ENCODE results near the gene SH3PXD2A.

SH3PXD2A gene

DNA sequence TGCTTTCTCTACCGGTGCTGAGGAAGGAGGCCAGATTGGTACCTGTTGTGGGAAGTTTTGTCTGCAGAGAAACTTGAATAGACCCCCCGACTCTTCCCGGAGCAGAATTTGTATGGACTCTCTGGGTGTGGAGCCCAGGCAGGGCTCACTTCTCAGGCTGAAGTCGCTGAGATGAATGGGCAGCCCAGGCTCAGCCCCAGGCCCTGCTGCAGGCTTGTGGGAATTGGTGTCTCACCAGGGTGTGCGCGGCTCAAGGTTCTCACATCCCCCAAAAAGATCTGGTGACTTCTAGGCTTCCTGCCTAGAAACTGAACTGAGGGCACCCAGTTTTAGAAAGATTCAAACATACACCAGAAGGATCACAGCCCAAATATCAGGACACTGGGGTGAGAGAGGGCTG lies 258.4 kb downstream of the SH3PXD2A start:
- no peaks in the 10 kb centered on the region for H3K4me1 ChIP-seq
- TF ChIP-seq, protein P1, sequence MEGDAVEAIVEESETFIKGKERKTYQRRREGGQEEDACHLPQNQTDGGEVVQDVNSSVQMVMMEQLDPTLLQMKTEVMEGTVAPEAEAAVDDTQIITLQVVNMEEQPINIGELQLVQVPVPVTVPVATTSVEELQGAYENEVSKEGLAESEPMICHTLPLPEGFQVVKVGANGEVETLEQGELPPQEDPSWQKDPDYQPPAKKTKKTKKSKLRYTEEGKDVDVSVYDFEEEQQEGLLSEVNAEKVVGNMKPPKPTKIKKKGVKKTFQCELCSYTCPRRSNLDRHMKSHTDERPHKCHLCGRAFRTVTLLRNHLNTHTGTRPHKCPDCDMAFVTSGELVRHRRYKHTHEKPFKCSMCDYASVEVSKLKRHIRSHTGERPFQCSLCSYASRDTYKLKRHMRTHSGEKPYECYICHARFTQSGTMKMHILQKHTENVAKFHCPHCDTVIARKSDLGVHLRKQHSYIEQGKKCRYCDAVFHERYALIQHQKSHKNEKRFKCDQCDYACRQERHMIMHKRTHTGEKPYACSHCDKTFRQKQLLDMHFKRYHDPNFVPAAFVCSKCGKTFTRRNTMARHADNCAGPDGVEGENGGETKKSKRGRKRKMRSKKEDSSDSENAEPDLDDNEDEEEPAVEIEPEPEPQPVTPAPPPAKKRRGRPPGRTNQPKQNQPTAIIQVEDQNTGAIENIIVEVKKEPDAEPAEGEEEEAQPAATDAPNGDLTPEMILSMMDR (IDR thresholded peaks at IDR 0.05): no peak
- H3K27me3 ChIP-seq (ENCODE audit: control insufficient read depth, insufficient read depth, low read length): no peaks in the 10 kb centered on the region
- H3K4me2 ChIP-seq (ENCODE audit: low read length): no peak overlapping the region
- no peak overlapping the region for H3K27ac ChIP-seq
- H3K36me3 ChIP-seq (ENCODE audit: control insufficient read depth, insufficient read depth, low read length): no peaks in the 10 kb centered on the region
- no peaks in the 10 kb centered on the region for H3K79me2 ChIP-seq
- H3K9me3 ChIP-seq (ENCODE audit: control insufficient read depth, low read length): no peaks in the 10 kb centered on the region
- no peak overlapping the region for H3K9ac ChIP-seq
- no peak overlapping the region for H2AFZ ChIP-seq
- no peak overlapping the region for H3K4me3 ChIP-seq (ENCODE audit: low read depth, low read length)

DNA sequence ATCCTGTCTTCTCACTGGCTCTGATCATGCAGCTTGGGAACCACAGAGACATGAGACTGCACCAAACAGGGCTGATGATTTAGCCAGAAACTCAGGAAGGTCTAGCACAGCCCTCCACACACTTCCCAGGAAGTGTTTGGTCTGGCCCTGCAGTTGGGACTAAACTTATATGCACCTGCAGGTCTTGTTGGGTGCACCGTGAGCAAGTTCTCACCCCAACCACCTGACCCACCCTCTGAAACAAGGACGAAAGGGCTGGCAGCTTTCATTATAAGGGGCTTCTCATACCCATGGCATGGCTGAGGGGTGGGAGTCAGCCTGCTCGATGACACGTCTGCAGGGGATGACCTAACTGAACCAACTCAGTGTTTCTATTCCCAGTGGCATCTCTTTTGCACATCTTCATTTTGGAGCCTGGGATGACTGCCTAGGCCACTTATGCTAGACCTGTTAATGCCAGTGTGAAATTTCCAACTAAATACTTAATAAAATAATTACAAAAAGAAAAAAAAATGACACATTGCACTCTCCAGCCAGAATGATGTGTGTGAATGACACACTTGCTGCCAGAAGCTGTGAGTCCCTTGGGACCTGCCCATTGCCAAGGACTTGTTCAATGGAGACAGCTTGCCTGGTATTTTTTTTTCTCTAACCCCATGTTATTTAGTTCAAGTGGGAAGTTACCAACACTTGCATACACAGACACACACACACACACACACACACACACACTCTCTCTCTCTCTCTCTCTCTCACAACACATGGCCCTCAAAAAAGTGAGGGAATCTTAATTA lies 259.2 kb downstream of the SH3PXD2A start:
- H2AFZ ChIP-seq: no peak overlapping the region
- H3K9ac ChIP-seq: no peak overlapping the region
- no peaks in the 10 kb centered on the region for H3K79me2 ChIP-seq
- no peaks in the 10 kb centered on the region for H3K9me3 ChIP-seq (ENCODE audit: control insufficient read depth, low read length)
- TF ChIP-seq, protein P1 (IDR thresholded peaks at IDR 0.05): no peak
- H3K4me3 ChIP-seq (ENCODE audit: low read depth, low read length): no peak overlapping the region
- H3K4me1 ChIP-seq: no peaks in the 10 kb centered on the region
- no peak overlapping the region for H3K27ac ChIP-seq
- H3K27me3 ChIP-seq (ENCODE audit: control insufficient read depth, insufficient read depth, low read length): no peaks in the 10 kb centered on the region
- H3K36me3 ChIP-seq (ENCODE audit: control insufficient read depth, insufficient read depth, low read length): no peaks in the 10 kb centered on the region
- H3K4me2 ChIP-seq (ENCODE audit: low read length): no peak overlapping the region

DNA sequence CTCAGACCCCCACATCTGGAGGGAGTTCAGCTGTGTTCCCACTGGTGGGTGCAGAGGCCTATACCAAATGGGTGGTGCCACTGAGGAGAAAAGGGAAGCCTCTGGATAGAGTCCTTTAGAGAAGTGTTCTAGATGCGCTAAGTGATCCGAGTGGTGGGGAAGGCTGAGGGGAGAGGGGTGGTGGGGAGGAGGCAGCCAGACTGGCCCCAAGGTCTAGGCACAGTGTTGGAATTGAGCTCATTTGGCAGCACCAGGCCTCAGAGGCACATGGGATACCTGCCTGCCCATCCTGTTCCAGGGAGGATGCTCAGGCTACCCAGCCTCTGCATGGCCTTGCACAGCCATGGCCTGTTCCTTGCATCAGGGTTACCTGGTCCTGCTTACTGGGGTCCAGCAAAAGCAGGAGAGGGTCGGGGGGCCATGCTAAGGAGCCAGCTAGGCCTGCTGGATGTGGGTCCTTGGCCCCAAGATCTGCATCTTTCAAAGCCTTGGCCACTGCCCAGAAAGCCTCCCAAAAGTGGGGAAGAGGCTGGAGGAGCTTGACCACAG lies 262.3 kb downstream of the SH3PXD2A start:
- Histone ChIP-seq H3K79me2 (no peaks in the 10 kb centered on the region), H3K27me3 (ENCODE audit: control insufficient read depth, insufficient read depth, low read length) (no peaks in the 10 kb centered on the region), H3K4me1 (no peaks in the 10 kb centered on the region), H3K9ac (no peak overlapping the region), H3K27ac (no peak overlapping the region), H2AFZ (no peak overlapping the region), H3K4me3 (ENCODE audit: low read depth, low read length) (no peak overlapping the region), H3K36me3 (ENCODE audit: control insufficient read depth, insufficient read depth, low read length) (no peaks in the 10 kb centered on the region), H3K9me3 (ENCODE audit: control insufficient read depth, low read length) (no peaks in the 10 kb centered on the region), H3K4me2 (ENCODE audit: low read length) (no peak overlapping the region)
- TF ChIP-seq, protein P1 (IDR thresholded peaks at IDR 0.05): no peak

DNA sequence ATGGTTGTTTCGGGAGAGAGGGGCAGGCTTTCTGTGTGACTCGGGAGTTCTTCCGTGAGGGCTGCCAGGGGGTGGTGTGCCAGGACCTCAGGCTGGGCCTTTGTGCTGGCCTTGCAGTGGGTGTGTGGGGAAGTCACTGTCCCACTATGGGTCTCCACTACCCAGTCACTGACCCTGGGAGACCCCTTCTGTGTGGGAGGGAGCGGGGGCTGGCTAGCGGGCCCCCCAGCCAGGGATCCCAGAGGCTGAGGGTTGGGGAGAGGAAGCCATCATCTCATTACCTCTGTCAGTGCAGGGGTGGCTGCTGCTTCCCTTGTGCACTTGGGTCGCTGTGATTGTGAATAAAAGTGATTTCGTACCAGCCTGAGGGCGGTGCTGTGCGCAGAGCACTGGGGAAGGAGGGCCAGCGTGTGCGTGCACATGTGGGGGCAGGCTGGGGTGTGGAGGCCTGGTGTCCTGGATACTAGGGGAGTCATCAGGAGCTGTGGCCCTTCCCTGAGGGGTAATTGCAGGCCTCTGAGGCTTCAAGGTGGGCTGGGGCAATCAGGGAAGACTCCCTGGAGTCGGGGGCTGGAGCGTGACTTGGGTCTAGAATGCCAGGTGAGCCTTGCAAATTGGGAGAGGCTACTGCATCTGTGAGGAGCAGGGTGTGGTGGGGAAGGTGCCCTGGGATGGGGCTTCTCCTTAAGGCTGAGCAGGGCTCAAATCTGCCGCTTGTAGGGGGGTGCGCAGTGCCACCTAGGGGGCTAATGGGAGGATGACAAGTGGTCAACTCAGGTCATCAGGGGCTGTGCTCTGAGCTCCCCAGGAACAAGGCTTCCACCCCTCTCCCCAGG lies 263.0 kb downstream of the SH3PXD2A start:
- Histone ChIP-seq H3K9ac (no peak overlapping the region), H3K27ac (no peak overlapping the region), H3K27me3 (ENCODE audit: control insufficient read depth, insufficient read depth, low read length) (no peaks in the 10 kb centered on the region), H3K4me1 (no peaks in the 10 kb centered on the region), H3K9me3 (ENCODE audit: control insufficient read depth, low read length) (no peaks in the 10 kb centered on the region), H2AFZ (no peak overlapping the region), H3K4me3 (ENCODE audit: low read depth, low read length) (no peak overlapping the region), H3K4me2 (ENCODE audit: low read length) (no peak overlapping the region), H3K79me2 (no peaks in the 10 kb centered on the region), H3K36me3 (ENCODE audit: control insufficient read depth, insufficient read depth, low read length) (no peaks in the 10 kb centered on the region)
- TF ChIP-seq, protein P1 (IDR thresholded peaks at IDR 0.05): peak; percentile 77

Measured in parathyroid adenoma (tissue), 2 donors.